Esophagus squamous epithelium (tissue), 4 donors: ENCODE data around the gene FOSL2.

ENCODE experiments used
- POLR2A ChIP-seq, 4 donors: fragments of 450-650 bp; IDR thresholded peaks; one replicate each; pipeline ENCODE4 v1.6.1; 2017; ENCODE audit warnings: antibody characterized with exemption in 4 of 4, mild to moderate bottlenecking in 4 of 4, moderate library complexity in 3 of 4
- TF ChIP-seq, protein P1 (sequence below), 6 experiments: fragments of 450-650 bp in 4 of 6; fragments of 200-600 bp in 2 of 6; sonication (generic) in 2 of 6; IDR thresholded peaks; one replicate each; pipeline ENCODE4 v1.5.1; 2016 to 2019; ENCODE audit warnings: antibody characterized with exemption in 6 of 6, mild to moderate bottlenecking in 4 of 6, moderate library complexity in 4 of 6

GRCh38 chr2:28380219-28380618 is 12.4 kb upstream of the FOSL2 start:
- TF ChIP-seq, protein P1, sequence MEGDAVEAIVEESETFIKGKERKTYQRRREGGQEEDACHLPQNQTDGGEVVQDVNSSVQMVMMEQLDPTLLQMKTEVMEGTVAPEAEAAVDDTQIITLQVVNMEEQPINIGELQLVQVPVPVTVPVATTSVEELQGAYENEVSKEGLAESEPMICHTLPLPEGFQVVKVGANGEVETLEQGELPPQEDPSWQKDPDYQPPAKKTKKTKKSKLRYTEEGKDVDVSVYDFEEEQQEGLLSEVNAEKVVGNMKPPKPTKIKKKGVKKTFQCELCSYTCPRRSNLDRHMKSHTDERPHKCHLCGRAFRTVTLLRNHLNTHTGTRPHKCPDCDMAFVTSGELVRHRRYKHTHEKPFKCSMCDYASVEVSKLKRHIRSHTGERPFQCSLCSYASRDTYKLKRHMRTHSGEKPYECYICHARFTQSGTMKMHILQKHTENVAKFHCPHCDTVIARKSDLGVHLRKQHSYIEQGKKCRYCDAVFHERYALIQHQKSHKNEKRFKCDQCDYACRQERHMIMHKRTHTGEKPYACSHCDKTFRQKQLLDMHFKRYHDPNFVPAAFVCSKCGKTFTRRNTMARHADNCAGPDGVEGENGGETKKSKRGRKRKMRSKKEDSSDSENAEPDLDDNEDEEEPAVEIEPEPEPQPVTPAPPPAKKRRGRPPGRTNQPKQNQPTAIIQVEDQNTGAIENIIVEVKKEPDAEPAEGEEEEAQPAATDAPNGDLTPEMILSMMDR (IDR thresholded peaks at IDR 0.05): no peak
- TF ChIP-seq POLR2A (IDR thresholded peaks at IDR 0.05): no peak
